Neural cell (in vitro differentiated cells): ENCODE results near the gene RTL9.

Experiments used
- EP300 ChIP-seq: fragments of 450-650 bp; conservative IDR thresholded peaks from 2 replicates; pipeline ENCODE4 v1.6.1; 2014; ENCODE audit warnings: antibody characterized with exemption, mild to moderate bottlenecking, moderate library complexity; ENCODE audit not compliant: poor library complexity, severe bottlenecking
- POLR2AphosphoS5 ChIP-seq: IDR thresholded peaks from 2 replicates; pipeline ENCODE4 v1.6.1; 2012
- RAD21 ChIP-seq: fragments of 450-650 bp; conservative IDR thresholded peaks from 2 replicates; pipeline ENCODE4 v1.6.1; 2014; ENCODE audit warnings: antibody characterized with exemption, mild to moderate bottlenecking, moderate library complexity
- TAF1 ChIP-seq: IDR thresholded peaks from 2 replicates; pipeline ENCODE4 v1.6.1; 2012; ENCODE audit warnings: low read depth
- TF ChIP-seq, protein P1 (sequence below): fragments of 450-650 bp; IDR thresholded peaks from 2 replicates; pipeline ENCODE4 v1.5.1; 2014; ENCODE audit warnings: antibody characterized with exemption, mild to moderate bottlenecking, moderate library complexity; ENCODE audit not compliant: poor library complexity, severe bottlenecking

DNA sequence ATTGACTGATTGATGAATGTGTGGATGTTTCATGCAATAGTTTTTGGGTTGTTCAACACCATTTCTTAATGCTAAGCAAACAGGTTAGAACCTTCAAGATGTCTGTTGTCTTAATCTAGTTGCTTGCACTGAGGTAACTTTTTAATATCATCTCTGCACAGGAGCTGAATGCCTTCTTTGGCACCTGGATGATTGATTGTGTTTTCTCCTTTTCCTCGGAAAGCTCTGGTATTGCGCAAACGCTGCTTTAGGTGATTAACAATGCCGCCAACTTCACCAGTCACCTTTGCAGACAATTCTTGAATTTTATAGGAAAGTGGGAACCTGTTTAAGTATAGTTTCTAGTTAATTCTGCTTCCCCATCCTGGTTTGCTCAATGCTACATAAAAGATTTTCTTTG lies 48.2 kb downstream of the RTL9 start:
- TF ChIP-seq, protein P1, sequence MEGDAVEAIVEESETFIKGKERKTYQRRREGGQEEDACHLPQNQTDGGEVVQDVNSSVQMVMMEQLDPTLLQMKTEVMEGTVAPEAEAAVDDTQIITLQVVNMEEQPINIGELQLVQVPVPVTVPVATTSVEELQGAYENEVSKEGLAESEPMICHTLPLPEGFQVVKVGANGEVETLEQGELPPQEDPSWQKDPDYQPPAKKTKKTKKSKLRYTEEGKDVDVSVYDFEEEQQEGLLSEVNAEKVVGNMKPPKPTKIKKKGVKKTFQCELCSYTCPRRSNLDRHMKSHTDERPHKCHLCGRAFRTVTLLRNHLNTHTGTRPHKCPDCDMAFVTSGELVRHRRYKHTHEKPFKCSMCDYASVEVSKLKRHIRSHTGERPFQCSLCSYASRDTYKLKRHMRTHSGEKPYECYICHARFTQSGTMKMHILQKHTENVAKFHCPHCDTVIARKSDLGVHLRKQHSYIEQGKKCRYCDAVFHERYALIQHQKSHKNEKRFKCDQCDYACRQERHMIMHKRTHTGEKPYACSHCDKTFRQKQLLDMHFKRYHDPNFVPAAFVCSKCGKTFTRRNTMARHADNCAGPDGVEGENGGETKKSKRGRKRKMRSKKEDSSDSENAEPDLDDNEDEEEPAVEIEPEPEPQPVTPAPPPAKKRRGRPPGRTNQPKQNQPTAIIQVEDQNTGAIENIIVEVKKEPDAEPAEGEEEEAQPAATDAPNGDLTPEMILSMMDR: no peak
- TF ChIP-seq POLR2AphosphoS5 (no peak), RAD21 (no peak), TAF1 (no peak), EP300 (no peak)
